GM18498 (cell line): ENCODE results near the gene CLDN10.
"Not testable (repeated sequence)": the region's sequence is repeated elsewhere in the genome, so short reads cannot be mapped to it uniquely, and the experiment has no call there.

Experiments used
- ATAC-seq: cut with Tn5 transposase; IDR thresholded peaks from one replicate; pipeline ENCODE4 v1.9.1; 2021; ENCODE audit warnings: mild to moderate bottlenecking, moderate library complexity; ENCODE audit not compliant: unreplicated experiment

CLDN10 gene

GRCh38 chr13:95541308-95541707 is 11.2 kb upstream of the CLDN10 start:
- ATAC-seq = no peak

- ATAC-seq = no peak
Observed at GRCh38 chr13:95541911-95542474, 10.5 kb upstream of the CLDN10 start.

- ATAC-seq = no peak
Observed at GRCh38 chr13:95544293-95544692, 8.2 kb upstream of the CLDN10 start.

- ATAC-seq = no peak
Observed at GRCh38 chr13:95546919-95547318, 5.6 kb upstream of the CLDN10 start.

- no peak for ATAC-seq
Observed at GRCh38 chr13:95547531-95548167, 4.9 kb upstream of the CLDN10 start.

- ATAC-seq = no peak
Observed at GRCh38 chr13:95552208-95552538, 347 bp upstream of the CLDN10 start.

- no peak for ATAC-seq
Observed at GRCh38 chr13:95553581-95554385, 1.3 kb downstream of the CLDN10 start.

- no peak for ATAC-seq
Observed at GRCh38 chr13:95557013-95557412, 4.5 kb downstream of the CLDN10 start.

GRCh38 chr13:95559100-95559499 is 6.6 kb downstream of the CLDN10 start:
- no peak for ATAC-seq

- no peak for ATAC-seq
Observed at GRCh38 chr13:95560387-95560786, 7.9 kb downstream of the CLDN10 start.

- ATAC-seq = no peak
Observed at GRCh38 chr13:95564091-95564490, 11.6 kb downstream of the CLDN10 start.

GRCh38 chr13:95564733-95565291 is 12.3 kb downstream of the CLDN10 start:
- no peak for ATAC-seq

GRCh38 chr13:95565758-95566157 is 13.2 kb downstream of the CLDN10 start:
- ATAC-seq = not testable (repeated sequence)

GRCh38 chr13:95568131-95568530 is 15.6 kb downstream of the CLDN10 start:
- ATAC-seq = no peak

GRCh38 chr13:95570016-95570415 is 17.5 kb downstream of the CLDN10 start:
- no peak for ATAC-seq

- no peak for ATAC-seq
Observed at GRCh38 chr13:95571941-95572340, 19.4 kb downstream of the CLDN10 start.

GRCh38 chr13:95573221-95573620 is 20.7 kb downstream of the CLDN10 start:
- no peak for ATAC-seq

GRCh38 chr13:95579303-95579702 is 26.8 kb downstream of the CLDN10 start:
- peak; percentile 88 for ATAC-seq

GRCh38 chr13:95585867-95586266 is 33.3 kb downstream of the CLDN10 start:
- no peak for ATAC-seq

- no peak for ATAC-seq
Observed at GRCh38 chr13:95588134-95588533, 35.6 kb downstream of the CLDN10 start.

- no peak for ATAC-seq
Observed at GRCh38 chr13:95588721-95589120, 36.2 kb downstream of the CLDN10 start.

- ATAC-seq = no peak
Observed at GRCh38 chr13:95593462-95593861, 40.9 kb downstream of the CLDN10 start.
